GM18907 (cell line): Measurements from ENCODE around the gene CEP55.
"Not testable (repeated sequence)": the region's sequence is repeated elsewhere in the genome, so short reads cannot be mapped to it uniquely, and the experiment has no call there.

Experiments used
- ATAC-seq: cut with Tn5 transposase; IDR thresholded peaks from one replicate; pipeline ENCODE4 v1.9.1; 2021; ENCODE audit warnings: mild to moderate bottlenecking, moderate library complexity; ENCODE audit not compliant: unreplicated experiment

The CEP55 gene

GRCh38 chr10:93505075-93505474 lies 8.7 kb downstream of the CEP55 start:
- ATAC-seq, result no peak

- no peak for ATAC-seq
These were observed 13.4 kb downstream of the CEP55 start for GRCh38 chr10:93509816-93510215.

- no peak for ATAC-seq
These were observed 16.2 kb downstream of the CEP55 start for GRCh38 chr10:93512565-93512964.

GRCh38 chr10:93513091-93513490 lies 16.7 kb downstream of the CEP55 start:
- no peak for ATAC-seq

GRCh38 chr10:93514521-93514920 lies 18.1 kb downstream of the CEP55 start:
- ATAC-seq, result no peak

GRCh38 chr10:93515071-93516005 lies 18.9 kb downstream of the CEP55 start:
- ATAC-seq, result no peak

GRCh38 chr10:93516006-93516380 lies 19.6 kb downstream of the CEP55 start:
- ATAC-seq, result no peak

- no peak for ATAC-seq
These were observed 22.1 kb downstream of the CEP55 start for GRCh38 chr10:93518531-93518930.

GRCh38 chr10:93535293-93535692 lies 38.9 kb downstream of the CEP55 start:
- no peak for ATAC-seq

GRCh38 chr10:93540871-93541270 lies 44.5 kb downstream of the CEP55 start:
- ATAC-seq, result not testable (repeated sequence)

GRCh38 chr10:93541402-93542357 lies 45.3 kb downstream of the CEP55 start:
- ATAC-seq, result no peak

- ATAC-seq, result no peak
These were observed 46.0 kb downstream of the CEP55 start for GRCh38 chr10:93542358-93542791.

GRCh38 chr10:93546995-93547394 lies 50.6 kb downstream of the CEP55 start:
- ATAC-seq, result not testable (repeated sequence)

GRCh38 chr10:93547522-93547921 lies 51.1 kb downstream of the CEP55 start:
- no peak for ATAC-seq

- no peak for ATAC-seq
These were observed 52.1 kb downstream of the CEP55 start for GRCh38 chr10:93548376-93549071.

- ATAC-seq, result no peak
These were observed 54.2 kb downstream of the CEP55 start for GRCh38 chr10:93550606-93551005.

GRCh38 chr10:93552780-93553179 lies 56.4 kb downstream of the CEP55 start:
- no peak for ATAC-seq

- ATAC-seq, result no peak
These were observed 57.3 kb downstream of the CEP55 start for GRCh38 chr10:93553482-93554315.

GRCh38 chr10:93554316-93554663 lies 57.9 kb downstream of the CEP55 start:
- no peak for ATAC-seq

- peak; percentile 63 for ATAC-seq
These were observed 58.5 kb downstream of the CEP55 start for GRCh38 chr10:93554760-93555432.
